OCI-LY3 (cell line): ENCODE measurements around the gene TPCN2.

Source experiments
- H2AFZ ChIP-seq: fragments of 200-600, 300-600 bp; shearing (Covaris generic); 2 replicates; pipeline ENCODE4 v1.6.0; 2014; ENCODE audit warnings: antibody characterized with exemption, low read depth, low read length
- H3K27ac ChIP-seq: fragments of 200-600, 300-600 bp; sonication (generic); 2 replicates; pipeline ENCODE4 v1.5.1; 2014; ENCODE audit warnings: mild to moderate bottlenecking, low read length, moderate library complexity, mixed read lengths
- H3K27me3 ChIP-seq: fragments of 200-600, 300-600 bp; sonication (generic); 2 replicates; pipeline ENCODE4 v1.6.1; 2014; ENCODE audit warnings: low read depth, low read length, mixed read lengths
- H3K36me3 ChIP-seq: fragments of 200-600, 300-600 bp; sonication (generic); replicated peaks from 2 replicates; pipeline ENCODE3; 2014; ENCODE audit warnings: low read depth, low read length, mixed read lengths
- H3K4me1 ChIP-seq: fragments of 300-600, 200-600 bp; sonication (generic); 2 replicates; pipeline ENCODE4 v1.6.1; 2014; ENCODE audit warnings: low read length, mixed read lengths
- H3K4me2 ChIP-seq: fragments of 200-600, 300-600 bp; sonication (generic); 2 replicates; pipeline ENCODE4 v1.6.1; 2014; ENCODE audit warnings: low read length, mixed read lengths
- H3K4me3 ChIP-seq: fragments of 300-600, 200-600 bp; sonication (generic); 2 replicates; pipeline ENCODE4 v1.5.1; 2014; ENCODE audit warnings: antibody characterized with exemption, mild to moderate bottlenecking, low read length, moderate library complexity
- H3K79me2 ChIP-seq: fragments of 300-600, 200-600 bp; shearing (Covaris generic); 2 replicates; pipeline ENCODE4 v1.6.1; 2014; ENCODE audit warnings: mild to moderate bottlenecking, low read length, mixed read lengths
- H3K9ac ChIP-seq: fragments of 300-600, 200-600 bp; shearing (Covaris generic); 2 replicates; pipeline ENCODE4 v1.6.0; 2014; ENCODE audit warnings: mild to moderate bottlenecking, low read length, moderate library complexity
- H3K9me3 ChIP-seq: fragments of 200-600, 300-600 bp; shearing (Covaris generic); 2 replicates; pipeline ENCODE4 v1.6.1; 2014; ENCODE audit warnings: low read length, mixed read lengths; ENCODE audit not compliant: insufficient read depth
- H4K20me1 ChIP-seq: fragments of 200-600, 300-600 bp; sonication (generic); 2 replicates; pipeline ENCODE4 v1.6.1; 2016; ENCODE audit warnings: low read length, mixed read lengths; ENCODE audit not compliant: insufficient read depth
- CTCF ChIP-seq: fragments of 200-600, 300-600 bp; sonication (generic); IDR thresholded peaks from 2 replicates; pipeline ENCODE4 v1.5.1; 2014; ENCODE audit warnings: antibody characterized with exemption, low read length, low read depth
- EZH2phosphoT487 ChIP-seq: fragments of 200-600 bp; shearing (Covaris generic); IDR thresholded peaks from 2 replicates; pipeline ENCODE4 v1.6.1; 2018; ENCODE audit warnings: antibody characterized with exemption, mixed run types, low read depth

The TPCN2 gene

GRCh38 chr11:69150175-69150574 lies 101.4 kb downstream of the TPCN2 start:
- Histone ChIP-seq H3K9me3 (peaks cover 17% of the 10 kb centered on the region; the same call in 1 of the 2 replicates), H3K79me2 (no peaks in the 10 kb centered on the region)

GRCh38 chr11:69151836-69152235 lies 103.1 kb downstream of the TPCN2 start:
- Histone ChIP-seq H3K4me3 (no peak overlapping the region), H3K27ac (no peak overlapping the region), H3K4me1 (peaks cover 34% of the 10 kb centered on the region), H3K9me3 (peaks cover 6% of the 10 kb centered on the region; the same call in 1 of the 2 replicates), H3K79me2 (no peaks in the 10 kb centered on the region), H3K27me3 (no peaks in the 10 kb centered on the region; the same call in 1 of the 2 replicates), H3K9ac (no peak overlapping the region), H2AFZ (no peak overlapping the region), H3K4me2 (no peak overlapping the region), H4K20me1 (no peaks in the 10 kb centered on the region), H3K36me3 (no peaks in the 10 kb centered on the region)
- TF ChIP-seq EZH2phosphoT487 (no peak), CTCF (no peak)

More at GRCh38 chr11:69150175-69150574, 101.4 kb downstream of the TPCN2 start:
- Histone ChIP-seq H3K9ac (no peak overlapping the region), H4K20me1 (no peaks in the 10 kb centered on the region), H3K4me1 (peaks cover 18% of the 10 kb centered on the region), H2AFZ (no peak overlapping the region), H3K27me3 (peaks cover 4% of the 10 kb centered on the region; the same call in 1 of the 2 replicates), H3K36me3 (peaks cover 8% of the 10 kb centered on the region), H3K4me3 (no peak overlapping the region), H3K4me2 (no peak overlapping the region), H3K27ac (no peak overlapping the region)
- no peak for TF ChIP-seq CTCF
- TF ChIP-seq EZH2phosphoT487: no peak

- H3K4me3 ChIP-seq: no peak overlapping the region
- no peaks in the 10 kb centered on the region for H4K20me1 ChIP-seq
- no peaks in the 10 kb centered on the region for H3K36me3 ChIP-seq
- TF ChIP-seq EZH2phosphoT487 (no peak), CTCF (no peak)
- H3K9ac ChIP-seq: no peak overlapping the region
- no peaks in the 10 kb centered on the region for H3K79me2 ChIP-seq
- H3K9me3 ChIP-seq: peaks cover 3% of the 10 kb centered on the region; the same call in 1 of the 2 replicates
- H3K27me3 ChIP-seq: no peaks in the 10 kb centered on the region
- no peak overlapping the region for H3K4me2 ChIP-seq
- H3K27ac ChIP-seq: no peak overlapping the region
- H2AFZ ChIP-seq: no peak overlapping the region
- peaks cover 37% of the 10 kb centered on the region for H3K4me1 ChIP-seq
Measured at GRCh38 chr11:69152733-69153421, 104.1 kb downstream of the TPCN2 start.

GRCh38 chr11:69153661-69154060 lies 104.9 kb downstream of the TPCN2 start:
- H3K4me3 ChIP-seq: no peak overlapping the region
- H4K20me1 ChIP-seq: no peaks in the 10 kb centered on the region
- H3K27ac ChIP-seq: no peak overlapping the region
- no peak overlapping the region for H3K9ac ChIP-seq
- H2AFZ ChIP-seq: no peak overlapping the region
- H3K79me2 ChIP-seq: no peaks in the 10 kb centered on the region
- no peaks in the 10 kb centered on the region for H3K36me3 ChIP-seq
- no peak overlapping the region for H3K4me2 ChIP-seq
- peaks cover 3% of the 10 kb centered on the region; the same call in 1 of the 2 replicates for H3K9me3 ChIP-seq
- TF ChIP-seq CTCF: no peak
- peaks cover 37% of the 10 kb centered on the region for H3K4me1 ChIP-seq
- no peaks in the 10 kb centered on the region for H3K27me3 ChIP-seq
